NCI-H510A (cell line): ENCODE results near the gene MFAP4.
A peak's percentile ranks its signal among the peaks of the same experiment; 100 is the strongest.

Experiments
- DNase-seq: peaks from one replicate; lab custom pipeline; 2025; lab: John Stamatoyannopoulos, UW

Gene MFAP4

DNA sequence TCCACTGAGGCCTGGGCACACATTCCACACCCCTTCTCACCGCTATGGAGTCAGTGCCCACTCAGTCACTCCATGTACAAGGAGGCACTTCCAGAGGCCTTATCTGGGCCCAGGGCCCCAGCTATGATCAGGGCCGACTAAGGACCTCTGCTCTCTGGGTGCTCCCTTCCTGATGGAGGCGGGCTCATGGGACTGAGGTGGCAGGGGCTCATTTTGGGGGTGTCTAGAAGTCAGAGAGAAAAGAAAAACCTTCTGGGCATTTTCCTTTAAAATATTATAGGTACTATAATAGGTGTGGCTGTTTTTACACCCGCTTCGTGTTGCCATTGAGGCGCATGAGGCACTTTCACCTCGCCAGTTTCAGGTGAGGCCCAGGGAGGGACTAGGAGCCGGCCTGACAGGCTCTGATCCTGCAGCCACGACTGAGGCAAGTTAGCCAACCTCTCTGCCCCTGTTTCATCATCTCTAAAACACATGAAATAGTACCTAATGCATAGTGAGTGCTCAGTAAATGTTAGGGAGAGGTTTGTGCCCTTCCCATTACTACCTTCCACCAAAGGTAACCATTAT is 38.8 kb downstream of the MFAP4 start:
- DNase-seq: no peak

- DNase-seq: no peak
Observed at GRCh38 chr17:19347323-19348080, 39.5 kb downstream of the MFAP4 start.

DNA sequence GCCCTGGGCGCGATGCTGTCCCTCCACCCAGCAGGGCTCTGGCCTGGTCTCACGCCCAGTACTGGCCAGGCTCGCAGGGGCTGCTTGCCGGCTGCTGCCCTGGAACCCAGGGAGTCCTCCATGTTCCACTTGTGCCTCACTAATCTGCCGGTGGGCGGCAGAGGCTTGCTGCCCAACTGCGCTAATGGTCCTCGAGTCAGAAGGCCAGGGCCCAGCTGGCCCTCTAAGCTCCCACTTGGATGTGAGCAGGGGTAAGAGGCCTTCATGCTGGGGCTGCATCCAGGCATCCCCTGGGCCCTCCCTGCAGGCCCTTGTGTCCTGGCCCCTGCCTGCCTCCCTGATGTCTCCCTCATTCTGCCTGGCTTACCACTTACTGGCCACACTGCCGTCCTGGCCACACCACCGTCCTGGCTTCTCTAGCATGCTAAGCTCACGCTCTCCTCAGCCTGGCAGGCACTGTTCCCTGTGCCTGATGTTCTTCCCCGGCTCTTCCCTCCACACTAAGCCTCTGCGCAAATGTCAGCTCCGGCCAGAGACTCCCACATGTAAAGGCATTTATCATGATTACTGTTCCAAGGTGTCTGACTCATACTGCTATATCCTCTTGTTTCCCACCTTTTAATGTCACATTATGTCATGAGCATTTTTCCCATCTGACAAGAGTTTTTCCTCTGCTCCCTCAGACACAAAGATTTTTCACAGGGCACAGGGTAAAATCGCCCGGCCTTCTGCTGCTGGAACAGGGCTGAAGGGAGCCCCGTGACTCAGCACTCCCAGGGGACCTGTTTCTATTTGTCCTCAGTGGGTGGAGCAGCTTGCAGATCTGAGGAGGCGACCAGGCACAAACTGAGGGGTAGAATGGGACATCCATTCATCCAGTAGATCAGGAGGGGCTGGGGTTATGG is 40.4 kb downstream of the MFAP4 start:
- DNase-seq: no peak

DNA sequence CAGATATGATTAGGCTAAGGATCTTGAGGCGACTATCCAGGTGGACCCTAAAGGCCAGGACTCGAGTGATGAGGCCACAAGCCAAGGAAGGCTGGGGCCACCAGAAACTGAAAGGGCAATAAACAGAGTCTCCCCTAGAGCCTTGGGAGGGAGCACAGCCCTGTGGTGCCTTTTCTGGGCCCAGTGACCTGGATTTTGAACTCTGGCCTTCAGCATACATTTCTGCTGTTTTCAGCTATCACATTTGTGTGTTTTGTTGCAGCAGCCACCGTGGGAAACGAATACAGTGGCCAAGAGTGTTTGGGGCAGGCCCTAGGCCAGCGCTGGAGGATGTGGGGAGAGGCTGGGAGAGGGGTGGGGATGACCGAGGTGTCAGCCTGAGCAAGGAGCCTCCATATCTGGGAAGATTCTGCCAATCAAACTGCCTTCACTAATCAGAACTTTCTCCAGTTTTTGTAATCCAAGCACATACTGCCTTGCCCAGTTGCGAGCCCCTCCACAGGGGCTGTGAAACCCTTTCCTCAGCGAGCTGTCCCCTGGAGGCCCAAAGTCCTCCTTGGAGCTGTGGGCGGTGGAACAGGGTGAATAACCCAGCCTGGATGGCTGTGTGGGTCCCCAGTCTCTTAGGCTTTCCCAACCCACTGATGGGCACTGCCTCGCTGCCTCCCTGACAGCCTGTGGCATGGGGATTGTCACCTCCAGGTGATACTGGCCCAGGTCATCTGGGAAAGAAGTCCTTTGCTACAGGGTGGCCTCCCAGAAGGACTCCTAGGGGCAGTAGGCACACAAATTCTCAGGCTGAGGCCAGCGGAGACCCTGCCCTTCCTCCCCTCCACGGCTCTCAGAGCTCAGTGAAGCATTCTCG is 41.3 kb downstream of the MFAP4 start:
- no peak for DNase-seq

GRCh38 chr17:19345067-19345460 is 41.9 kb downstream of the MFAP4 start:
- DNase-seq: no peak

DNA sequence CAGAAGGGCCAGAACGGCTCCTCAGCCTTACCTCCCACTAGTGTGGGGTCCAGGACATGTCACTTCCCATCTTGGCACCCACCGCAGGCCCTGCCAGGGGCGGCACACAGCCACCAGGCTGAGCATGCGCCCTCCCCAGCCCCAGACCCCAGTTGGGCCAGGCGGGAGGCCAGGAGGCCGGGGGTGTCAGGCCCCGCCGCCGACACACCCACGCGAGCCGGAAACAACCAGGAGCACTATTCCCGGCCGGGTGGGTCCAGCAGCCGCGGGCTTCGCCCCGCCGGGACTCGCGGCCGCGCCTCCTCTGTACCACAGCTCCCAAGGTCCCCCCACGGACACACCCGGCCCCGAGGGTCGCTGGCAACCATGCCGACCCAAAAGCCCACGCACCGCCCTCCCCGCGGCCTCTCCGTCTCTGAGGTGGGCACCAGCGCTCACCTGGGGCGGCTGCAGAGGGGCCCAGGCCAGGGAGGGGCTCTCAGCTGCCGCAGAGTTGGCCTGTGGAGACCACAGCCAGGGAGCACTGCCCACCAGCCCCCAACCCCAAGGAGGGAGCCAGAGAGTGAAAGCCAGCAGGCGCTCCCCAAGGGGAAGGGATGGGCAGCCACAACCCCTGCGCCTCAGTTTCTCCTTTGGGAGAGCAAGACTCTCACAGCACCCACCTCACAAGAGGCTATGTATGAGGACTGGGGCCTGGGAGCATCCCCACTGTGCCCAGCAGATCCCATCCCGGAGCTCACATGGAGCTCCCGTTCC is 42.5 kb downstream of the MFAP4 start:
- no peak for DNase-seq

GRCh38 chr17:19343671-19344151 is 43.3 kb downstream of the MFAP4 start:
- DNase-seq: no peak

DNA sequence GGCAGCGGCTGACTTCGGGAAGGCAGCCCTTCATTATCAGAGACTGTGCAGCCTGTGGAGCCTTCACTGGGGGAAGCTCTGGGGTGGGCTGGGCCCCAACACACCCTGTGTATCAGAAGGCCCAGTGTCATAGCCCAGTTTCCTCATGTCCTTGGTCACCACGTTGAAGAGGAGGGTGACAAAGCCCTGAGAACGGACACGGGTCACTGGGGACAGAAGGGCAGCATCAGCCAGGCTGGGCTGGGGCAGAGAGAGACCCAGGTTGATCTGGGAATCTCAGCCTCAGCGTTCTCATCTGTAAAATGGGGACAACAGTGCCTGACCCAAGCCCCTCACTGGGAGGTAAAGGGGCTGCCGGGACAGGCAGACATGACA is 43.7 kb downstream of the MFAP4 start:
- DNase-seq: no peak

DNA sequence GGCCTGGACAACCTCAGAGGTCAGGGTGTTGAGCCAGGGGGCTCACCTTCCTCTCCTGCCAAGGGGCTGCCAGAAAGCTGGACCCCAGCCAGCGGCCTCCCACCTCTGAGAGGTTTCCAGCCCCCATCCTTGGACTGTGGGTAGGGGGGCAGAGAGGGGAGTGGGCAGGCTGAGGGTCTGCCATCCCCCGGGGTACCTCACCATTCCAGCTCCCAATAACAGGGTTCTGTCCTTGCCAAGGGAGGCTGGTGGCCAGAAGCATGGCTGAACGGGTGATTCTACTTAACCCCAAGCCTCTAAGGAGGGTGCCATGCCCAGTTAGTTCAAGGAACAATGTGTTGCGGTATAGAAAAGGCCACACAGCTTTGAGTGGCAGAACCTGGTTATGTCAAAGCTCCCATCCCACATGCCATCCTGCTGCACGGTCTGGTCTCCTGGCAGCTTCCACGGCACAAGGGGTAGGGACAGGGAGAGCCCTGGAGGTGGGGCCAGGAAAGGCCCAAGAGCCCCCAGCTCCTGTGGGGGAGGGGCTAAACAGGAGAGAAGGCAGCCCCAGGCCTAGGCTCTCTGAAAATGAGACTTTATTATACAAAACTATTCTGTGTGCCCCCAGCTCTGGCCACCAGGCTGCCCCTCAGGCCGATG is 44.3 kb downstream of the MFAP4 start:
- no peak for DNase-seq

GRCh38 chr17:19341641-19342610 is 45.1 kb downstream of the MFAP4 start:
- DNase-seq: no peak

- DNase-seq: no peak
Observed at GRCh38 chr17:19341211-19341631, 45.8 kb downstream of the MFAP4 start.

DNA sequence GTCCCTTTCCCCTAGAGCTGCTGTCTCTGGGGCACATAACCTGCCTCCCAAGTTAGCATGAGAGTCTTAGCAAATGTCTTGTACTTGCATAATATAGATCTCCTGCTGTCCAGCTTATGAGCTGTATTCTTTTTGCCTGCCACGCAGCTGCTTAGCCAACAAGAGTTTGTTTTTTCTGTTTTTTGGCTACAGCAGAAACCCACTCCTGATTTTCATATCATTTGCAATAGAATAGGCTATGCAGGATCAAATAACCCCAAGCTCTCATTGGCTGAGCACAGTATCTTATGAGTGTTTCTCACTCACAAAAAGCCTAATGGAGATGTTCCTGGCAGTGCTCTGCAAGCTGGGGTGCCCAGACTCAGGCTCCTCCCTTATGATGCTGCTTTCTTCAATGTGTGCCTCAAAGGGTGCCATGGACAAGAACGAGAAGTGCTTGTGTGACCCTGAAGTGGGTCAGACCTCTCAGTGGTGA is 47.6 kb downstream of the MFAP4 start:
- DNase-seq: no peak

DNA sequence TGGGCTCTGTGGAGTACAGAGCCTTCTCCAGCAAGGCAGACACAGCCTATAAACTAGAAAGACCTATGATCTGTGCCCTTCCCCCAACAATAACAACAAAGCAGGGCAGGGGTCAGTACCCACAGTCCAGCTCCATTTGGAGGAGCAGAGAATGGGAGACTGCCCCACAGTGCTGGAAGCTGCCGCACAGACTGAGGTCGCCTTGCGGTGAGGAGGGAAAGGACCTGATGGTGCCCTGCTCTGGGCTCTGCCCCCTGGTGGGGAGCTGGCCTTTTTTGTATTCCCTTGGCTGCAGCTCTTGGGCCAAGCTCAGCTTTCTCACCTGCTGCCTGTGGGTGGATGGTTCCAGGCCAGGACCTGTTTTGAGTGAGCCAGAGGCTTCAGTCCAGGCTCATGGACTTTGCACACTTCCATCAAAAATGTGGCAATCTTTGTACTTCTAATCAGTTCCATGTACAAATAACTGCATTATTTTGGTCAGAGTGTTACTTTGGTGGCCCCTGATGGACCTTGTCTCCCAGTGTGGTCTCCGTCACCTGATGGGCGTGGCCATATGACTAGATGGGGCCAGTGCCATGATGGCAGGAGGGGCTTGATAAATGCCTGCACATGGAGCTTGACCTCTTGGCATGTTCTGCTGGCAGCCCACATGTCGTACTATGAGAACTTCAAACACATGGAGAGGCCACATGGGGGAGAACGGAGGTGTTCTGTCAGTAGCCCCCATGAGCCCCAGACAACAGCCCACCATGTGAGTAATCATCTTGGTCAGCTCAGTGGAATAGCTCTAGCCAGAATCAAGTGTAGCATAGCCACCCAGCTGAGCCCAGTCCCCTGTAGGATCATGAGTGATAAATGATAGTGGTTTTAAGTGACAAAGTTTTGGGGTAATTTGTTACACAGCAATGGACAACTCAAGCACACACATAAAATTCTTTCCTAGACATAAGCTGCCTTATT is 48.7 kb downstream of the MFAP4 start:
- DNase-seq: peak; percentile 34

- DNase-seq: no peak
Observed at GRCh38 chr17:19337712-19338023, 49.3 kb downstream of the MFAP4 start.

GRCh38 chr17:19336938-19337711 is 49.9 kb downstream of the MFAP4 start:
- no peak for DNase-seq

DNA sequence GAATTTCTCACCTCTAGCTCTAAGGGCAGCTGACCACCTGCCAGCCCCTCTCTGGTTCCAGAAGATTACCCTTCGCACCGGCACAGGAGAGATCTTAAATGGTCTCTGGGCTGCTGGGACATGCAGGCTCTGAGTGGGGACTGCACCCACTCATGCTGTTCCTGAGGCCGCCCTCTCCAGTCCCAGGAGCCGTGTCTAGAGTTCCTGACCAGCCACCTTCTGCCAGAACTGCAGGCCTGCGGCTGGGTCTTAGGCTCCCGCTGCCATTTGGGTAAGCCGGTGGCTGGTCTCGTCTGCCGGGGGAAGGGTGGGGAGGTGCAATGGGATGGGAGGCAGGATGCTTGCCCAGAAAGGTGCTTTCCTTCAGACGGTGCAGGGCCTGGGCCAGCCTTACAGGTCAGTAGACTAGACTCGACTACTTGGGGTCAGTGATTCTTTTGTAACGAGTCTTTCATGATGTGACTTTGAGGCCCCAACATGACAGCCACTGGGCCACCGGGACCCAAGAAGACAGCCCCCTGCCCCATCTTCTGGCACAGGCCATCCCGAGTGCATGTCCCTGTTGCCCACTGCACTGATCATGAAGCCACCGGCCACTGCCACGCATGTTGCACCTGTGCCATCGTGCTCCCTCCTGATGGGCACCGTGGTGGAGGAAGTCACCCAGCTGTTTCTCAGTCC is 50.9 kb downstream of the MFAP4 start:
- no peak for DNase-seq

GRCh38 chr17:19334331-19334730 is 52.7 kb downstream of the MFAP4 start:
- DNase-seq: no peak
